GDM1 (cell line): ENCODE results near the gene CBFA2T3.
A peak's percentile ranks its signal among the peaks of the same experiment; 100 is the strongest.

Source experiments
- DNase-seq: peaks from one replicate; lab custom pipeline; 2025; lab: John Stamatoyannopoulos, UW

The CBFA2T3 gene

GRCh38 chr16:88995746-88996535, 18.9 kb upstream of the CBFA2T3 start:
- no peak for DNase-seq

GRCh38 chr16:88995194-88995593, 18.2 kb upstream of the CBFA2T3 start:
- no peak for DNase-seq

GRCh38 chr16:88994695-88995094, 17.7 kb upstream of the CBFA2T3 start:
- no peak for DNase-seq

- no peak for DNase-seq
These were observed 17.1 kb upstream of the CBFA2T3 start for GRCh38 chr16:88993946-88994600.

GRCh38 chr16:88993166-88993761, 16.3 kb upstream of the CBFA2T3 start:
- DNase-seq = peak; percentile 47

- no peak for DNase-seq
These were observed 15.6 kb upstream of the CBFA2T3 start for GRCh38 chr16:88992351-88993165.

GRCh38 chr16:88991813-88992350, 14.9 kb upstream of the CBFA2T3 start:
- DNase-seq = no peak

- DNase-seq = no peak
These were observed 13.0 kb upstream of the CBFA2T3 start for GRCh38 chr16:88989852-88990547.

- DNase-seq = no peak
These were observed 12.2 kb upstream of the CBFA2T3 start for GRCh38 chr16:88988980-88989811.

GRCh38 chr16:88985521-88985920, 8.5 kb upstream of the CBFA2T3 start:
- DNase-seq = no peak

GRCh38 chr16:88983771-88984687, 7.0 kb upstream of the CBFA2T3 start:
- DNase-seq = no peak

GRCh38 chr16:88983165-88983564, 6.2 kb upstream of the CBFA2T3 start:
- DNase-seq = no peak

- no peak for DNase-seq
These were observed 5.5 kb upstream of the CBFA2T3 start for GRCh38 chr16:88982286-88983084.

- DNase-seq = no peak
These were observed 2.5 kb upstream of the CBFA2T3 start for GRCh38 chr16:88979353-88980015.

- peak; percentile 91 for DNase-seq
These were observed 1.8 kb upstream of the CBFA2T3 start for GRCh38 chr16:88978608-88979346.

- DNase-seq = no peak
These were observed 1.0 kb upstream of the CBFA2T3 start for GRCh38 chr16:88977812-88978607.
